Transverse colon (tissue), 4 donors: ENCODE data around the gene VWCE. TPM values are rescaled to one million over a fixed set of nuclear protein-coding genes. Genes with fewer than 3 reads are reported as not detected.

Source experiments
- DNase-seq: peaks from one replicate; pipeline ENCODE4 v3.0.0-alpha.2; 2019
- H3K27ac ChIP-seq, 4 donors: fragments of 200-600 bp; sonication (generic); 2 replicates each; pipeline ENCODE4 v1.5.1; 2016 to 2018; ENCODE audit warnings: inconsistent platforms in 4 of 4
- H3K27me3 ChIP-seq: fragments of 200-600 bp; sonication (generic); 2 replicates; pipeline ENCODE4 v1.5.1; 2017; ENCODE audit warnings: inconsistent platforms
- H3K36me3 ChIP-seq, 4 donors: fragments of 200-600 bp; sonication (generic); 2 replicates each; pipeline ENCODE4 v1.5.1; 2017 to 2019; ENCODE audit warnings: inconsistent platforms in 4 of 4
- H3K4me1 ChIP-seq, 4 donors: fragments of 200-600 bp; sonication (generic); 2 replicates each; pipeline ENCODE4 v1.5.1; 2017 to 2020; ENCODE audit warnings: inconsistent platforms in 4 of 4
- H3K4me3 ChIP-seq, 4 donors: fragments of 200-600 bp; sonication (generic); 1 replicate in 1 of 4; 2 replicates in 3 of 4; pipeline versions ENCODE4 v1.5.1 to v1.6.1; 2017 to 2019; ENCODE audit warnings: inconsistent platforms in 4 of 4
- H3K9me3 ChIP-seq, 2 donors: fragments of 200-600 bp; sonication (generic); 2 replicates each; pipeline ENCODE4 v1.5.1; 2017 to 2019; ENCODE audit warnings: inconsistent platforms in 2 of 2
- CTCF ChIP-seq, 5 experiments: fragments of 200-600 bp in 3 of 5; fragments of 450-650 bp in 2 of 5; sonication (generic) in 3 of 5; IDR thresholded peaks; 1 replicate in 2 of 5; 2 replicates in 3 of 5; pipeline ENCODE4 v1.5.1; 2016 to 2017; ENCODE audit warnings: antibody characterized with exemption in 5 of 5, inconsistent platforms in 3 of 5, mild to moderate bottlenecking in 2 of 5, moderate library complexity in 1 of 5
- EP300 ChIP-seq: sonication (generic); formaldehyde crosslinking; IDR thresholded peaks from one replicate; pipeline ENCODE4 v1.6.1; 2017; ENCODE audit warnings: antibody characterized with exemption, low read depth
- POLR2A ChIP-seq: fragments of 450-650 bp; IDR thresholded peaks from one replicate; pipeline ENCODE4 v1.6.1; 2016; ENCODE audit warnings: antibody characterized with exemption, mild to moderate bottlenecking, moderate library complexity
- POLR2AphosphoS5 ChIP-seq, 3 donors: sonication (generic); formaldehyde crosslinking; IDR thresholded peaks; one replicate each; pipeline ENCODE4 v1.6.1; 2016; ENCODE audit warnings: antibody characterized with exemption in 3 of 3
- WGBS, 2 donors: methylation state at CpG; one replicate each; pipeline ENCODE4 v1.1.5; 2018; ENCODE audit warnings: low coverage in 1 of 2; 5-methylcytosine and 5-hydroxymethylcytosine counted together
- in situ Hi-C, 4 donors: fragments of 200-750 bp; cut with MboI; loops; one replicate each; pipeline versions ENCODE4 v1.15.0 to v1.15.1; 2017; ENCODE audit warnings: low sequenced_read_pairs in 3 of 4, low pct_ligation_motif_present in 1 of 4, low pct_unique_long_range_greater_than_20kb in 1 of 4
- intact Hi-C: fragments of 100-400 bp; cut with DNase I; formaldehyde crosslinking; loops from one replicate; pipeline ENCODE4 v1.15.1; 2023; ENCODE audit warnings: low total_unique reads
- total RNA-seq, 4 donors: library from RNA; depleted of rRNA; stranded (reverse); fragments of >200 nt; gene quantifications; one replicate each; pipeline ENCODE4 v1.1.0, GENCODE V29; 2016

Gene VWCE
- total RNA-seq, 4 donors from 2014 or later = 0.16 to 2.2 (median 0.41) TPM; not detected in 1

DNA sequence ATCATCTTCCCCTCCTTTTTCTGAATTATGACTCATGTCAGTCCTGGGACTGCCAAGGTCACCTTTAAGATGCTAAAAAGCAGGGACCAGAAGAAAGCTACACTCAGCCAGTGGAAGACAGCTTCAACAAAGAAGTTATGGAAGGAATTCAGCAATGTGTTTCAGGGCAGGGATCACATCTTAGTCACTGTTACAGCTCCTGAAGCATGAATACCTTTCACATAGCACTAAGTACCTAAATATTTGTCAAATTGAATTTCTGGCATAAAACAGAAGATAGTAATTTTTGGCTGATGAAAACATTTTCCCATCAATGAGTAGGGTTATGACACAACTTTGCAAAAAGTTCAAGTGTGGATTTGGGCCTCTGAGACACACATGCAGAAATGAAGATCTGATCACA lies 32.6 kb upstream of the VWCE start:
- intact Hi-C loops (no loop called here), in situ Hi-C loops (loop anchor here in 1 of 4 donors (25.0 kb wide), 1 partner anchor 490 kb away; the partner anchor contains the start of gene CCDC86)
- Histone ChIP-seq H3K4me1 (peaks cover 10 to 19% (median 13%) of the 10 kb centered on the region in 4 donors), H3K36me3 (peaks cover 0 to 59% (median 27%) of the 10 kb centered on the region in 4 donors), H3K27me3 (no peaks in the 10 kb centered on the region), H3K4me3 (no peak overlapping the region), H3K9me3 (no peaks in the 10 kb centered on the region), H3K27ac (no peak overlapping the region)
- TF ChIP-seq POLR2AphosphoS5 (IDR thresholded peaks at IDR 0.05) (no peak), POLR2A (no peak), CTCF (IDR thresholded peaks at IDR 0.05) (no peak), EP300 (no peak)
- no peak for DNase-seq

- Histone ChIP-seq H3K4me1 (peaks cover 0 to 3% (median 0%) of the 10 kb centered on the region in 4 donors), H3K27me3 (no peaks in the 10 kb centered on the region), H3K4me3 (no peak overlapping the region), H3K36me3 (peaks cover 0 to 76% (median 36%) of the 10 kb centered on the region in 4 donors), H3K27ac (no peak overlapping the region), H3K9me3 (no peaks in the 10 kb centered on the region)
- whole genome bisulfite sequencing, 2 donors = 73 to 100% methylated on average over 1 to 2 of the region's 2 CpGs
- in situ Hi-C loops = loop anchor here in 1 of 4 donors (25.0 kb wide), 1 partner anchor 489 kb away; the partner anchor contains the start of gene CCDC86
- DNase-seq = no peak
- TF ChIP-seq POLR2AphosphoS5 (IDR thresholded peaks at IDR 0.05) (no peak), EP300 (no peak), POLR2A (no peak), CTCF (IDR thresholded peaks at IDR 0.05) (no peak)
- intact Hi-C loops = no loop called here
These were observed 30.7 kb upstream of the VWCE start for GRCh38 chr11:61325649-61326414.

GRCh38 chr11:61315260-61315659 lies 20.1 kb upstream of the VWCE start:
- no peak for DNase-seq
- TF ChIP-seq EP300 (no peak), CTCF (IDR thresholded peaks at IDR 0.05) (no peak), POLR2AphosphoS5 (IDR thresholded peaks at IDR 0.05) (no peak), POLR2A (no peak)
- H3K27me3 ChIP-seq = no peaks in the 10 kb centered on the region
- H3K9me3 ChIP-seq = no peaks in the 10 kb centered on the region
- intact Hi-C loops (no loop called here), in situ Hi-C loops (no loop called here)
- 91% methylated on average over 2 of the region's 2 CpGs; no CpG with 5 or more reads in 1 of the 2 donors for WGBS, 2 donors
- H3K4me1 ChIP-seq = no peaks in the 10 kb centered on the region
- no peak overlapping the region for H3K27ac ChIP-seq
- H3K36me3 ChIP-seq = peaks cover 0 to 86% (median 33%) of the 10 kb centered on the region in 4 donors
- H3K4me3 ChIP-seq = no peak overlapping the region

- Histone ChIP-seq H3K9me3 (no peaks in the 10 kb centered on the region), H3K27ac (no peak overlapping the region), H3K4me3 (no peak overlapping the region), H3K4me1 (no peaks in the 10 kb centered on the region), H3K36me3 (peaks cover 0 to 91% (median 39%) of the 10 kb centered on the region in 4 donors), H3K27me3 (no peaks in the 10 kb centered on the region)
- in situ Hi-C loops = no loop called here
- intact Hi-C loops = no loop called here
- no peak for DNase-seq
- TF ChIP-seq POLR2AphosphoS5 (IDR thresholded peaks at IDR 0.05) (no peak), EP300 (no peak), CTCF (IDR thresholded peaks at IDR 0.05) (no peak), POLR2A (no peak)
- 81 to 86% methylated on average over 7 to 8 of the region's 8 CpGs for WGBS, 2 donors
These were observed 15.6 kb upstream of the VWCE start for GRCh38 chr11:61310749-61311148.
